Tibial artery (tissue), 4 donors: ENCODE measurements around the gene UBE2R2.
"Not testable (repeated sequence)": the region's sequence is repeated elsewhere in the genome, so short reads cannot be mapped to it uniquely, and the experiment has no call there.

Source experiments
- DNase-seq, 2 donors: peaks; one replicate each; pipeline ENCODE4 v3.0.0-alpha.2; 2019
- H3K27ac ChIP-seq, 2 donors: fragments of 200-600 bp; sonication (generic) in 1 of 2; 1 replicate in 1 of 2; 2 replicates in 1 of 2; pipeline ENCODE4 v1.5.1; 2018 to 2019; ENCODE audit warnings: mild to moderate bottlenecking in 1 of 2
- H3K27me3 ChIP-seq, 2 donors: fragments of 200-600 bp; sonication (generic) in 1 of 2; one replicate each; pipeline versions ENCODE4 v1.5.1 to v1.6.0; 2016 to 2019
- H3K36me3 ChIP-seq, 3 donors: fragments of 200-600 bp; sonication (generic) in 2 of 3; one replicate each; pipeline ENCODE4 v1.5.1; 2016 to 2019; ENCODE audit warnings: mild to moderate bottlenecking in 2 of 3
- H3K4me1 ChIP-seq, 4 donors: fragments of 200-600 bp; sonication (generic) in 2 of 4; 1 replicate in 3 of 4; 2 replicates in 1 of 4; pipeline ENCODE4 v1.5.1; 2016 to 2019
- H3K4me3 ChIP-seq, 2 donors: fragments of 200-600 bp; sonication (generic) in 1 of 2; 1 replicate in 1 of 2; 2 replicates in 1 of 2; pipeline ENCODE4 v1.5.1; 2018 to 2019; ENCODE audit warnings: mild to moderate bottlenecking in 2 of 2
- H3K9me3 ChIP-seq, 3 donors: fragments of 200-600 bp; sonication (generic) in 1 of 3; one replicate each; pipeline ENCODE4 v1.5.1; 2016 to 2019
- intact Hi-C: fragments of 100-400 bp; cut with DNase I; formaldehyde crosslinking; loops from one replicate; pipeline ENCODE4 v1.15.0; 2023; ENCODE audit warnings: low total_unique reads
- TF ChIP-seq, protein P1 (sequence below), 2 experiments: fragments of 200-600 bp in 1 of 2; fragments of 450-650 bp in 1 of 2; IDR thresholded peaks; one replicate each; pipeline ENCODE4 v1.5.1; 2017 to 2019; ENCODE audit warnings: antibody characterized with exemption in 2 of 2, mild to moderate bottlenecking in 1 of 2, moderate library complexity in 1 of 2

The UBE2R2 gene

GRCh38 chr9:33797837-33798236 is 19.1 kb upstream of the UBE2R2 start:
- DNase-seq, result no peak
- intact Hi-C loops, result no loop called here
- Histone ChIP-seq H3K27me3 (peaks cover 0 to 13% of the 10 kb centered on the region in 2 donors), H3K4me1 (no peaks in the 10 kb centered on the region), H3K27ac (no peak overlapping the region), H3K36me3 (no peaks in the 10 kb centered on the region), H3K9me3 (no peaks in the 10 kb centered on the region), H3K4me3 (no peak overlapping the region)
- TF ChIP-seq, protein P1, sequence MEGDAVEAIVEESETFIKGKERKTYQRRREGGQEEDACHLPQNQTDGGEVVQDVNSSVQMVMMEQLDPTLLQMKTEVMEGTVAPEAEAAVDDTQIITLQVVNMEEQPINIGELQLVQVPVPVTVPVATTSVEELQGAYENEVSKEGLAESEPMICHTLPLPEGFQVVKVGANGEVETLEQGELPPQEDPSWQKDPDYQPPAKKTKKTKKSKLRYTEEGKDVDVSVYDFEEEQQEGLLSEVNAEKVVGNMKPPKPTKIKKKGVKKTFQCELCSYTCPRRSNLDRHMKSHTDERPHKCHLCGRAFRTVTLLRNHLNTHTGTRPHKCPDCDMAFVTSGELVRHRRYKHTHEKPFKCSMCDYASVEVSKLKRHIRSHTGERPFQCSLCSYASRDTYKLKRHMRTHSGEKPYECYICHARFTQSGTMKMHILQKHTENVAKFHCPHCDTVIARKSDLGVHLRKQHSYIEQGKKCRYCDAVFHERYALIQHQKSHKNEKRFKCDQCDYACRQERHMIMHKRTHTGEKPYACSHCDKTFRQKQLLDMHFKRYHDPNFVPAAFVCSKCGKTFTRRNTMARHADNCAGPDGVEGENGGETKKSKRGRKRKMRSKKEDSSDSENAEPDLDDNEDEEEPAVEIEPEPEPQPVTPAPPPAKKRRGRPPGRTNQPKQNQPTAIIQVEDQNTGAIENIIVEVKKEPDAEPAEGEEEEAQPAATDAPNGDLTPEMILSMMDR (IDR thresholded peaks at IDR 0.05), result no peak

DNA sequence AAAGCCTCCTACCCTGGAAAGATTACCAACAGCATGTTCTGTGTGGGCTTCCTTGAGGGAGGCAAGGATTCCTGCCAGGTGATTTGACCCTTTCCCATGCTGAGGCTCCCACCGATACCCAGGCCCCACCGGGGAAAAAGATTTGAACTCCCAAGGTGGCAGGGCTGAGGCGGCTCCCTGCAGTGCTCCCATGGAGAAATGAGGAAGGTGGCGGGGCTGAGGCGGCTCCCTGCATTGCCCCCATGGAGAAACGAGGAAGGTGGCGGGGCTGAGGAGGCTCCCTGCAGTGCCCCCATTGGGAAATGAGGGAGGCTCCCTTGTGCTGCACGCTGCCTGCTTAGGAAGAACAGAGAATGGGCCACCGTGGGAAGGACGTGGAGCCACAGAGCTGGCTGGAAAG is 18.4 kb upstream of the UBE2R2 start:
- Histone ChIP-seq H3K4me3 (no peak overlapping the region), H3K9me3 (no peaks in the 10 kb centered on the region), H3K27ac (no peak overlapping the region), H3K4me1 (no peaks in the 10 kb centered on the region), H3K27me3 (peaks cover 0 to 14% of the 10 kb centered on the region in 2 donors), H3K36me3 (no peaks in the 10 kb centered on the region)
- no peak for DNase-seq
- intact Hi-C loops, result no loop called here
- TF ChIP-seq, protein P1 (IDR thresholded peaks at IDR 0.05), result no peak

DNA sequence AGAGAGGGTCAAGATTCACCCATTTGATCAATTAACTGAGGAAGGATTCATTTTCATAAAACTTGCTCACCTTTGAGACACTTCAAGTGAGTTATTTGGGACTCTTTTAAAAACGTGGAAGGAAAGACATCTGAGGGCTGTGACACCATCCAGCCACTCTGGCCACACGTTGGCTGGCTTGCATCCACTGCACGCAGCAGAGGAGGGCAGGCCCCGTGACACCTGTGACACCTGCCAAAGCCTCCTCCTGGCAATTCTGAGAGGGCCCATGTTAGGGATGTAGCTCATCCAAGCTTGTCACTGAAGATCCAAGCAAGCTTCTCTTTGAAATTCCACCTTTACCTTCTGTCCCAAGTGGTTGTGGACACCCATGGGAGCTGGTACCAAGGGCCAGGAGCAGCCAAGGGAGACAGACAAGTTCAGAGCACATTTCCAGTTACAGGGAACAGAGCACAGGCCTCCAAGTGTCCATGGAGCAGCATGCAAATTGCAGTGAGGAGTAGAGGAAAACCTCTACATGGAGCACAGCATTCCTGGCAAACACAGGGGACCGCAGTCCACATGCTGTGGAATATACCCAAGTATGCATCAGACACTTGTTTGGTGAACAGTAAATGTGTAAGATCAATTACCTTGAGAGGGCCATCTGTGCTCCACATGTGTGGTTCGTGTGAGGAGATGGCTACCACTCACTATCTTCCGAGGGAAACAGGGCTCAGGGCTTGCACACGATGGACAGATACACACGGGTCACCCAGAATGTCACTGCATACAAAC is 16.8 kb upstream of the UBE2R2 start:
- Histone ChIP-seq H3K4me3 (no peak overlapping the region), H3K4me1 (no peaks in the 10 kb centered on the region), H3K27ac (no peak overlapping the region), H3K27me3 (peaks cover 0 to 17% of the 10 kb centered on the region in 2 donors), H3K9me3 (no peaks in the 10 kb centered on the region), H3K36me3 (no peaks in the 10 kb centered on the region)
- no peak for DNase-seq
- TF ChIP-seq, protein P1 (IDR thresholded peaks at IDR 0.05), result no peak
- intact Hi-C loops, result no loop called here

GRCh38 chr9:33800886-33801285 is 16.1 kb upstream of the UBE2R2 start:
- no peak overlapping the region for H3K27ac ChIP-seq
- H3K4me1 ChIP-seq, result no peaks in the 10 kb centered on the region
- H3K4me3 ChIP-seq, result no peak overlapping the region
- H3K36me3 ChIP-seq, result no peaks in the 10 kb centered on the region
- peaks cover 0 to 13% of the 10 kb centered on the region in 2 donors for H3K27me3 ChIP-seq
- TF ChIP-seq, protein P1 (IDR thresholded peaks at IDR 0.05), result no peak
- intact Hi-C loops, result no loop called here
- no peaks in the 10 kb centered on the region for H3K9me3 ChIP-seq
- DNase-seq, result no peak

DNA sequence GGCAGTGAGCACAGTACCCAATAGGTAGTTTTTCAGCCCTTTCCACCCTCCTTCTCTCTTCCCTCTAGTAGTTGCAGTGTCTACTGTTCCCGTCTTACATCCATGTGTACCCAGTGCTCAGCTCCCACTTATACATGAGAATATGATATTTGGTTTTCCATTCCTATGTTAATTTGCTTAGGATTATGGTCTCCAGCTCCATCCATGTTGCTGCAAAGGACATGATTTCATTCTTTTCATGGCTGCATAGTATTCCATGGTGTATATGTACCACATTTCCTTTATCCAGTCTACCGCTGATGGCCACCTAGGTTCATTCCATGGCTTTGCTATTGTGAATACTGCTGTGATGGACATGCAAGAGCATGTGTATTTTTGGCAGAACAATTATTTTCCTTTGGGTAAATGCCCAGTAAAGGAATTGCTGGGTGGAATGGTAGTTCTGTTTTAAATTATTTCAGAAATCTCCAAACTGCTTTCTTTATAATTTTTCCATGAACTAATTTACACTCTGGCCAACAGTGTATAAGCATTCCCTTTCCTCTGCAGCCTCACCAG is 14.9 kb upstream of the UBE2R2 start:
- H3K4me3 ChIP-seq, DNase-seq, H3K4me1 ChIP-seq, intact Hi-C loops, H3K27ac ChIP-seq, H3K9me3 ChIP-seq, H3K36me3 ChIP-seq: not testable (repeated sequence)
- H3K27me3 ChIP-seq, result peaks cover 0 to 10% of the 10 kb centered on the region in 2 donors

DNA sequence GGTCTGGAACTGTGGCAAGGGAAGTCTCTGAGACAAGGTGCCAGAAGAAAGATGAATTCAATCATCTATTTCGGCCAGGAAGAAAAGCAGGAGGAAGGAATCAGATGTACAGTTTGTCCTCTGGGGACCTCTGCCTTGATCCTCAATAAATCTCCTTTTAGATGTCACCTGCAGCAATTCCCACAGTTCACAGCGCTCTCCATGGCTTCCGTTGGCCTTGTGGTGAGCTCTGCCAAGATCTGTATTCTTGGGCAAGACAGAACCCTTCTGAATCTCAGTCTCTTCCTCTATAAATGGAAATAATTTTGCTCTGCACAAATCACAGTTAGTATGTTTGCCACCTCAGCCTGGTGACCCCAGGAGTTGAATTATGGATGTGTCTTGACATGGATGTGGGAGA is 12.8 kb upstream of the UBE2R2 start:
- H3K27me3 ChIP-seq, H3K36me3 ChIP-seq, H3K4me1 ChIP-seq, H3K4me3 ChIP-seq, H3K9me3 ChIP-seq, DNase-seq, H3K27ac ChIP-seq, intact Hi-C loops: not testable (repeated sequence)

DNA sequence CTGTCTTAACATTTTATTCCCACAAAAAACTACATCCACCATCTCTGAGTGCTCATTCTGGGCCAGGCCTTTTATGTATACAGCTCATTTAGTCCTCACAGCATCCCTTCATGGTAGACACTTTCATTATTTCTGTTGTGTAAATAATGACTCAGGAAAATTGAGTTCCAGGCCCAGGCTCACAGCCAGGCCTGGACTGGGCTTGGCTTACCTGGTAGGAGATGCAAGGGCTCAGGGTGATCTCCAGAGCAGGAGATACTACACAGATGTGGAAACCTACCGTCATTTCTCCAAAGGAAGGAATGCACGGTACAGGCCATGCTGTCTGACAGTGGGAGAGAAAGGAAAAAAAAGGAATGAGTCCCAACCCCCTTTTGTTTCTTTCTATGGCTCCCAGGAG is 9.8 kb upstream of the UBE2R2 start:
- H3K36me3 ChIP-seq, H3K4me3 ChIP-seq, H3K27ac ChIP-seq, intact Hi-C loops, H3K27me3 ChIP-seq, H3K9me3 ChIP-seq, H3K4me1 ChIP-seq, DNase-seq: not testable (repeated sequence)

DNA sequence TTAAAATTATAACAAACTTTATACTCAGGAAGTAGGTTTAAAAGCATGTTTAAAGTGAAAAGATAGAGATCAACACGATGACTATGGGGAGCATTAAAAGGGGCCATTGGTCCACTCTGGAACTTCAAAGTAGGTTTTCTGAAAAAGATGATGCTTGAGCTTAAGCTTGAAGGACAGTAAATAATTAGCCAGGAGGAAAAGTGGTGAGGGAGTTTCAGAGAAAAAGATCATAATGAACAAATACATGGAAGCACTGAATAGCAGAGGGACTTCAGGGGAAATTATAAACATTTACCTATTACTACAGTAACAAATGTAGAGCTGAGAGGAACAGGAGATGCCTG is 8.0 kb upstream of the UBE2R2 start:
- H3K4me1 ChIP-seq, DNase-seq, H3K4me3 ChIP-seq, H3K9me3 ChIP-seq, H3K36me3 ChIP-seq, intact Hi-C loops, H3K27me3 ChIP-seq, H3K27ac ChIP-seq: not testable (repeated sequence)
